B cell (primary cell): ENCODE data around the gene EFNA5.

Experiments
- CTCF ChIP-seq: fragments of 200-600 bp; IDR thresholded peaks from one replicate; pipeline ENCODE4 v1.8.0; 2022; ENCODE audit warnings: antibody characterized with exemption, mild to moderate bottlenecking
- EZH2 ChIP-seq: IDR thresholded peaks from 2 replicates; pipeline ENCODE4 v1.6.1; 2012; ENCODE audit warnings: borderline replicate concordance, low read depth, mild to moderate bottlenecking, moderate library complexity, low read length; ENCODE audit not compliant: insufficient read depth, poor library complexity, severe bottlenecking

DNA sequence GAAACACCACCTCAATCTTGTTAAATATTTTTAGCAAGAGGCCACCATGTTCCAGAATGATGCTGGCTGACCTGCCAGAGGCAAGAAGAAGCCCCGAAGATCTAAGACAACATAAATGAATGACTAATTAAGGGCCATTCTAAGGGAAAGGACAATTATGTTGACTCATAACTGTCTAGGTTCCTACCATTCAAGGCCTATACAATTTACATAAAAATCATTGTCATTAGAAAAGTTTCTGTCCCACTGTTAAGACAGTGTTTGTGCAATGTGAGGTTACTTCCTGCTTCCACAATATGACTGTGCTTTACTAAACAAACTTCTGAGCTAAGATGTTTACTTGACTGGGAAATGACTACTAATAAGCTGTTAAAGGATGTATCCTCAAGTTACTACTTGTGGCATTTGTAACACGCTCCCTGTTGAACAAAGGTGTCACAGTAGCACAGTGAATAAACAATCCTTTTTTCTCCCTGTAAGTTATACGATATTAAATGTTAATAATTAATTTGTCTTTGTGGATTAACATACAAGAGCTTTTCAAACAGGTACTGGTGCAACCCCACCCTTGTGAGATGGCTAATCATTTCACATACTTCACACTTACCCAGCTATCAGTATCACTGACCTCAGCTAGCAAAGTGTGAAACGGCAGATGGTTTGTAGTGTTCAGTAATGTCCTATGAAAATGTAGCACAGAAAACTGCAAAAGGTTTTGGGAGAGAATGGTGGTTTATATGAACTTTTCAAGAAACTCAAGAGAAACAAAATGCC, 195.8 kb downstream of the EFNA5 start:
- TF ChIP-seq CTCF (no peak), EZH2 (no peak)
